Ovary (tissue), 3 donors: ENCODE measurements around the gene PSME4.

Experiments used
- CTCF ChIP-seq, 3 donors: fragments of 450-650 bp in 2 of 3; fragments of 200-600 bp in 1 of 3; IDR thresholded peaks; one replicate each; pipeline versions ENCODE4 v1.5.1 to v1.8.0; 2016 to 2022; ENCODE audit warnings: antibody characterized with exemption in 3 of 3, mild to moderate bottlenecking in 1 of 3
- POLR2A ChIP-seq: fragments of 450-650 bp; IDR thresholded peaks from one replicate; pipeline ENCODE4 v1.6.1; 2017; ENCODE audit warnings: antibody characterized with exemption, mild to moderate bottlenecking, moderate library complexity
- donor health status: DM: no; HTN: no; CAD: no.

- TF ChIP-seq POLR2A (no peak), CTCF (IDR thresholded peaks at IDR 0.05) (no peak)
Observed at GRCh38 chr2:53958443-53958842, 12.3 kb downstream of the PSME4 start.
